Mucosa of gallbladder (tissue), 1 donor: ENCODE data around the gene TRIML1. TPM values are rescaled to one million over a fixed set of nuclear protein-coding genes. Genes with fewer than 3 reads are reported as not detected.

ENCODE experiments used
- total RNA-seq: library from RNA; stranded (reverse); gene quantifications from one replicate; pipeline ENCODE4 v1.2.1, GENCODE V29; 2021
- donor health status: DM: no; HTN: no; CAD: no.

The TRIML1 gene
- total RNA-seq, 1 donor from 2014 or later, result not detected

Other genes starting within 250 kb of the TRIML1 start
- 0.09 TPM for gene ZFP42, start 143.7 kb upstream of the TRIML1 start, total RNA-seq
- gene TRIML2, start 29.8 kb upstream of the TRIML1 start, total RNA-seq, result 0.26 TPM